H9 (cell line): ENCODE data around the gene KRT85. TPM values are rescaled to one million over a fixed set of nuclear protein-coding genes. Genes with fewer than 3 reads are reported as not detected.

Experiments
- DNase-seq: peaks from one replicate; pipeline ENCODE4 v3.0.0-alpha.2; 2017
- H2AFZ ChIP-seq: one replicate; pipeline ENCODE4 v1.6.1; 2013; ENCODE audit warnings: mild to moderate bottlenecking, low read length, control low read depth, moderate library complexity
- H2AK5ac ChIP-seq: 2 replicates; pipeline ENCODE4 v1.6.1; 2013; ENCODE audit warnings: low read length, control low read depth, mixed read lengths; ENCODE audit not compliant: insufficient read length
- H2BK120ac ChIP-seq: one replicate; pipeline ENCODE4 v1.6.1; 2013; ENCODE audit warnings: low read depth, mild to moderate bottlenecking, low read length, control low read depth, inconsistent platforms; ENCODE audit not compliant: poor library complexity, severe bottlenecking
- H2BK12ac ChIP-seq: 2 replicates; pipeline ENCODE4 v1.6.1; 2013; ENCODE audit warnings: low read length, control low read depth, mixed read lengths, low read depth; ENCODE audit not compliant: insufficient read length
- H2BK15ac ChIP-seq: 2 replicates; pipeline ENCODE4 v1.6.1; 2013; ENCODE audit warnings: low read depth, low read length, control low read depth
- H2BK20ac ChIP-seq: one replicate; pipeline ENCODE4 v1.6.1; 2013; ENCODE audit warnings: low read depth, mild to moderate bottlenecking, low read length, control low read depth, inconsistent platforms; ENCODE audit not compliant: poor library complexity, severe bottlenecking
- H2BK5ac ChIP-seq: 2 replicates; pipeline ENCODE4 v1.6.1; 2013; ENCODE audit warnings: low read length, control low read depth, mixed read lengths; ENCODE audit not compliant: insufficient read length
- H3K14ac ChIP-seq: 2 replicates; pipeline ENCODE4 v1.6.1; 2013; ENCODE audit warnings: low read length, control low read depth; ENCODE audit not compliant: insufficient read depth
- H3K18ac ChIP-seq: 2 replicates; pipeline ENCODE4 v1.6.1; 2013; ENCODE audit warnings: low read depth, mild to moderate bottlenecking, mixed read lengths, low read length, control low read depth; ENCODE audit not compliant: insufficient read length
- H3K23ac ChIP-seq: 2 replicates; pipeline ENCODE4 v1.6.1; 2013; ENCODE audit warnings: low read length, control low read depth, mixed read lengths, low read depth; ENCODE audit not compliant: insufficient read length
- H3K23me2 ChIP-seq: 2 replicates; pipeline ENCODE4 v1.6.1; 2013; ENCODE audit warnings: low read depth, mild to moderate bottlenecking, mixed read lengths, low read length, control low read depth; ENCODE audit not compliant: insufficient read length, poor library complexity, severe bottlenecking
- H3K27ac ChIP-seq: 2 replicates; pipeline ENCODE4 v1.5.1; 2013; ENCODE audit warnings: low read length, control low read depth, mixed read lengths, low read depth; ENCODE audit not compliant: insufficient read length
- H3K27me3 ChIP-seq: 2 replicates; pipeline ENCODE4 v1.6.1; 2013; ENCODE audit warnings: low read length, control low read depth, inconsistent platforms; ENCODE audit not compliant: insufficient read depth
- H3K4ac ChIP-seq: 2 replicates; pipeline ENCODE4 v1.6.1; 2013; ENCODE audit warnings: low read depth, mild to moderate bottlenecking, control low read depth, inconsistent platforms, low read length, moderate library complexity
- H3K4me1 ChIP-seq: 2 replicates; pipeline ENCODE4 v1.6.1; 2013; ENCODE audit warnings: low read length, control low read depth, inconsistent platforms; ENCODE audit not compliant: insufficient read depth
- H3K4me2 ChIP-seq: 2 replicates; pipeline ENCODE4 v1.6.1; 2013; ENCODE audit warnings: low read length, control low read depth, mixed read lengths; ENCODE audit not compliant: insufficient read length, insufficient read depth
- H3K56ac ChIP-seq: 2 replicates; pipeline ENCODE4 v1.6.1; 2013; ENCODE audit warnings: low read depth, mild to moderate bottlenecking, mixed read lengths, low read length, control low read depth; ENCODE audit not compliant: insufficient read length
- H3K79me1 ChIP-seq: 2 replicates; pipeline ENCODE4 v1.6.1; 2013; ENCODE audit warnings: low read depth, mild to moderate bottlenecking, moderate library complexity, low read length, control low read depth, inconsistent platforms; ENCODE audit not compliant: insufficient read depth, poor library complexity, severe bottlenecking
- H3K79me2 ChIP-seq: 2 replicates; pipeline ENCODE4 v1.6.1; 2013; ENCODE audit warnings: low read length, control low read depth, inconsistent platforms; ENCODE audit not compliant: insufficient read depth
- H3K9ac ChIP-seq: 2 replicates; pipeline ENCODE4 v1.6.1; 2013; ENCODE audit warnings: low read length, control low read depth, mixed read lengths; ENCODE audit not compliant: insufficient read length; ENCODE audit errors: extremely low read depth
- H3K9me3 ChIP-seq: one replicate; pipeline ENCODE4 v1.6.1; 2013; ENCODE audit warnings: low read depth, low read length, inconsistent platforms; ENCODE audit not compliant: control insufficient read depth
- H3T11ph ChIP-seq: one replicate; pipeline ENCODE4 v1.6.1; 2013; ENCODE audit warnings: mild to moderate bottlenecking, low read length, control low read depth, inconsistent platforms
- H4K20me1 ChIP-seq: one replicate; pipeline ENCODE4 v1.6.1; 2013; ENCODE audit not compliant: control insufficient read depth, insufficient read length, insufficient read depth
- H4K5ac ChIP-seq: 2 replicates; pipeline ENCODE4 v1.6.1; 2013; ENCODE audit warnings: low read depth, mild to moderate bottlenecking, mixed read lengths, low read length, control low read depth; ENCODE audit not compliant: insufficient read length
- H4K8ac ChIP-seq: replicated peaks from 2 replicates; pipeline ENCODE4 v1.6.1; 2013; ENCODE audit warnings: low read length, control low read depth, mixed read lengths, low read depth; ENCODE audit not compliant: insufficient read length
- H4K91ac ChIP-seq: 2 replicates; pipeline ENCODE4 v1.6.1; 2013; ENCODE audit warnings: low read depth, mild to moderate bottlenecking, moderate library complexity, mixed read lengths, low read length, control low read depth; ENCODE audit not compliant: insufficient read length
- H3K27ac Mint-ChIP-seq, 3 experiments: 2 replicates in 2 of 3; 3 replicates in 1 of 3; pipeline ENCODE4 v1.8.0; 2020 to 2021; ENCODE audit warnings: mixed read lengths in 3 of 3, mild to moderate bottlenecking in 1 of 3, moderate library complexity in 1 of 3
- H3K27me3 Mint-ChIP-seq: 2 replicates; pipeline ENCODE4 v1.8.0; 2021; ENCODE audit warnings: low read depth, mild to moderate bottlenecking, moderate library complexity, mixed read lengths
- H3K36me3 Mint-ChIP-seq, 3 experiments: 2 replicates in 2 of 3; 3 replicates in 1 of 3; pipeline ENCODE4 v1.8.0; 2020 to 2021; ENCODE audit warnings: low read depth in 3 of 3, mixed read lengths in 3 of 3; ENCODE audit not compliant: insufficient read depth in 1 of 3
- H3K4me1 Mint-ChIP-seq, 2 experiments: 2 replicates each; pipeline ENCODE4 v1.8.0; 2020; ENCODE audit warnings: mixed read lengths in 2 of 2
- H3K4me3 Mint-ChIP-seq, 2 experiments: 2 replicates in 1 of 2; 3 replicates in 1 of 2; pipeline ENCODE4 v1.8.0; 2020 to 2021; ENCODE audit warnings: mild to moderate bottlenecking in 2 of 2, mixed read lengths in 2 of 2, moderate library complexity in 1 of 2
- H3K9me3 Mint-ChIP-seq, 2 experiments: 2 replicates in 1 of 2; 3 replicates in 1 of 2; pipeline ENCODE4 v1.8.0; 2020; ENCODE audit warnings: mild to moderate bottlenecking in 2 of 2, mixed read lengths in 2 of 2, moderate library complexity in 1 of 2
- CTCF ChIP-seq: fragments of 200-600 bp; sonication (generic); conservative IDR thresholded peaks from 3 replicates; pipeline ENCODE4 v1.8.0; 2021; ENCODE audit warnings: antibody characterized with exemption, mild to moderate bottlenecking
- WGBS: extraction: QIAGEN DNeasy Blood & Tissue Kit; methylation state at CpG from one replicate; pipeline ENCODE4 v1.1.7; 2013; ENCODE audit warnings: missing lambda C conversion rate, low lambda C conversion rate, mixed read lengths; ENCODE audit not compliant: insufficient read length; ENCODE audit errors: extremely low coverage; 5-methylcytosine and 5-hydroxymethylcytosine counted together
- total RNA-seq: library from RNA; stranded (reverse); gene quantifications from 2 replicates; pipeline ENCODE4 v1.2.1, GENCODE V29; 2021

Gene KRT85
- total RNA-seq, 1 experiment from 2014 or later: not detected

GRCh38 chr12:52319097-52319496 is 48.2 kb downstream of the KRT85 start:
- H3K23me2 ChIP-seq: no peaks in the 10 kb centered on the region
- no peak overlapping the region for H4K8ac ChIP-seq
- H4K91ac ChIP-seq: no peak overlapping the region
- H3K27me3 ChIP-seq: no peaks in the 10 kb centered on the region
- H2BK5ac ChIP-seq: no peak overlapping the region
- no peak overlapping the region for H3K4ac ChIP-seq
- DNase-seq: peak; percentile 58
- peak overlapping the region in 1 of 3 experiments; percentile 67; a peak in 1 of 7 replicates for H3K27ac Mint-ChIP-seq
- H3K18ac ChIP-seq: no peak overlapping the region
- no peak overlapping the region for H4K5ac ChIP-seq
- H3K14ac ChIP-seq: no peak overlapping the region; the same call in 1 of the 2 replicates
- no peak overlapping the region for H3K4me3 Mint-ChIP-seq
- no peaks in the 10 kb centered on the region for H4K20me1 ChIP-seq
- H3K9me3 ChIP-seq: no peaks in the 10 kb centered on the region
- H3K79me2 ChIP-seq: no peaks in the 10 kb centered on the region
- 0 out of 4 replicates have a peak, but pooled peaks cover 0 to 2% of the 10 kb centered on the region in 2 experiments for H3K4me1 Mint-ChIP-seq
- no peak overlapping the region for H3K56ac ChIP-seq
- no peak overlapping the region for H3K4me2 ChIP-seq
- no peak overlapping the region for H2BK12ac ChIP-seq
- no peaks in the 10 kb centered on the region for H3K36me3 Mint-ChIP-seq
- no peak overlapping the region for H2BK15ac ChIP-seq
- peak; percentile 43; the same call in 1 of the 3 replicates for TF ChIP-seq CTCF
- H3T11ph ChIP-seq: no peak overlapping the region
- H3K4me1 ChIP-seq: no peaks in the 10 kb centered on the region
- no peak overlapping the region for H3K23ac ChIP-seq
- H2BK20ac ChIP-seq: no peak overlapping the region
- H3K9ac ChIP-seq: no peak overlapping the region
- no peak overlapping the region for H2AFZ ChIP-seq
- no peak overlapping the region for H2AK5ac ChIP-seq
- H2BK120ac ChIP-seq: no peak overlapping the region
- no CpG with 5 or more reads among the region's 11 CpGs for WGBS
- H3K9me3 Mint-ChIP-seq: no peaks in the 10 kb centered on the region
- no peak overlapping the region for H3K27ac ChIP-seq
- H3K79me1 ChIP-seq: no peaks in the 10 kb centered on the region
- H3K27me3 Mint-ChIP-seq: peaks cover 34% of the 10 kb centered on the region
